NCI-H748 treated with DMSO at 0.1 percent for 48 hours (cell line): Measurements from ENCODE around the gene FBXO41.
A peak's percentile ranks its signal among the peaks of the same experiment; 100 is the strongest.

Source experiments
- DNase-seq: peaks from one replicate; lab custom pipeline; 2025; lab: John Stamatoyannopoulos, UW

FBXO41 gene

DNA sequence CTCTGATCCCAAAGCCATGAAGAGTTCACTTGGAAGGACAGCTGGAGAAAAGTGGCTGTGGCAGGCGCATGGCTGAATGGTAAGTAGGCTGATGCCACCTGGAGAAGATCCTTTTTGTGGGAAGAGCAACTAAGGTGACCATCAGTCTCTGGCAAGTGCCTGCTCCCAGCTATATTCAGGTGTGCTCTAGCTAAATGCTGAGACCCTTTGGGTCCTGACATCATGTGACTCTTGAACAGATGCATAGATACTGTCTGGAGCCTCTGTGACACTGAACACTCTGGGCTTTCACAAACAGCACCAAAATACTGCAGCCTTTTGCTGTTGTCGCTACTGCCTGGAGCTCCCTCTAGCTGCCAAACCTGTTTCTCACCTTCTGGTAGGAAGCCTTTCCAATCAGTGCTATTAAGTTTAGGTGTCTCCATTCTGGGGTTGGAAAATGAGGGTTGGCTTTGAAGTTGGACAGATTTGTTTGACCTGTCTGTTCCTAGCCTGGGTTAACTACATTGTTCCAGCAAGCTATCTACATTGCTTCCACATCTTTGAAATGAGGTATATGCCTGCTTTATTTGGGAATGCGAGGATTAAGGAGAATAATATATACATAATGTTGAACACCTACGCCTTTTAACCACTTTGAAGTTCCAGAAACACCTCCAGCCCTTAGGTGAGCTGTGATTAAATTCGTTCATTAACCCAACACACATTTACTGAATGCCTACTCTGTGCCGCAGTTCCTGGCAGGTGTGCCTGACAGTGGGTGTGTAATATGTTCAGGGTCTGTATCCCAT, 6.0 kb upstream of the FBXO41 start:
- peak; percentile 64 for DNase-seq

DNA sequence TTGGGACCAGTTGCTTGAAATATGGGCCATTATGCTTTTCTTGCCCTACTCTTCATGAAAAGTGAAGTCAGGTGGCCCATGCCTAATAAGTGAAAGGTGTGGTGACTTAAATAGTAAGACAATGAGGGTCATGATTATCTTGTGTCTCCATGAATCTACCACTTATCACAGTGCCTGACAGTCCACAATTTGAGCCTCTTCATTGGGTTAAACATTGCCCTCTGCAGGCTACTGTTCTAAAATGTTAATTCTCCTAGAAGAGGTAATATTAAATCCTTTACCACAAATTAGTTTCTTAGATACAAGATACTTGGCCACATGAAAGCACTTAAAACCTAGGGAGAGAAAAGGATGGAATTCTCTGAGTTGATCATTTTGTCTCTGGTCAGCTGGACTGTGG, 5.0 kb upstream of the FBXO41 start:
- no peak for DNase-seq

DNA sequence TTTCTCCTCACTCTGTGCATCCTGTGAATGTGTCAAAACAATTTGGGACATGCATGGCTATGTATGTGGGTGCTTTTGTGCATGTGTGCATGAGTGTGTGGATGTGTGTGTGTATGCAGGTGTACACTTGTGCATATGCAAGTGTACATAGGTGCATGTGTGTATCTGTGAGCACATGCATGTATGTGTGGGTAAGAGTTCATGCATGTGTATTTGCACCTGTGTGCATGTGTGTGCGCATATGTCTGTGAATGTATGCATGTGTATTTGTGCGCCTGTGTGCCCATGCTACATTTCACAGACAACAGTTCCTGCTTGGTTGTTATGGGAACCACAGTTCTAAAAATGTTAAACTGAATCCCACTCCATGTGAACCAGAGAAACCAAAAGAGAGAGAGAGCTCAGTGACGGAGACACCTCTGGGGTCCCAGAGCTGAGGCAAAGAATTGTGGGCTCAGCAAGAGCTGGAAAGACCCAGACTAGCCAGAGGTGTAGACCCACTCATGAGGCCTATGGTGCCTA, 1.9 kb upstream of the FBXO41 start:
- DNase-seq = no peak

DNA sequence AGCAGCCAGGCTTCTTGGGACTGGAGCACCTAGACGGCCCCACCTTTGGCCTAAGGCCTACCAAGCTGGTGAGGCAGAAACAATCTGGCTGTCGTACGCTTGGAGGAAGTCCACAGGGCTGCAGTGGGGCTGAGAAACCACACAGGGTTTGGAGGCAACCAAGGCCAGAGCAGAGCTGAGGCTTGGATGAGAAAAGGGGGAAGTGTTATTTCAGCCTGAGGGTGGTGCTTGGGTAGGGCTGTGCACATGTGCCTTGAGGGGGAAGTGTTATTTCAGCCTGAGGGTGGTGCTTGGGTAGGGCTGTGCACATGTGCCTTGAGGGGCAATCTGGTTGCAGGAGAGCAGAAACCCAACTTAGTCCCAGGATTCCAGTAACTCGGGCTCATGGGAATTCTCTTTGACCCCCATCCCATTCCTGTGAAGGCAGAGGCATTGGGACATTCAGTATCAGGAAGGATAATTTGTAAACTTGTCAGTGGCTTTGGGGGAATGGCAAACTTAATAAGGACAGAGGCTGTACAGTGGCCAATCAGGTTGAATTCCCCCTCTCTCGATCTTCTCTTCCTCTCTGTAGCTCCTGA, 971 bp upstream of the FBXO41 start:
- DNase-seq = no peak

DNA sequence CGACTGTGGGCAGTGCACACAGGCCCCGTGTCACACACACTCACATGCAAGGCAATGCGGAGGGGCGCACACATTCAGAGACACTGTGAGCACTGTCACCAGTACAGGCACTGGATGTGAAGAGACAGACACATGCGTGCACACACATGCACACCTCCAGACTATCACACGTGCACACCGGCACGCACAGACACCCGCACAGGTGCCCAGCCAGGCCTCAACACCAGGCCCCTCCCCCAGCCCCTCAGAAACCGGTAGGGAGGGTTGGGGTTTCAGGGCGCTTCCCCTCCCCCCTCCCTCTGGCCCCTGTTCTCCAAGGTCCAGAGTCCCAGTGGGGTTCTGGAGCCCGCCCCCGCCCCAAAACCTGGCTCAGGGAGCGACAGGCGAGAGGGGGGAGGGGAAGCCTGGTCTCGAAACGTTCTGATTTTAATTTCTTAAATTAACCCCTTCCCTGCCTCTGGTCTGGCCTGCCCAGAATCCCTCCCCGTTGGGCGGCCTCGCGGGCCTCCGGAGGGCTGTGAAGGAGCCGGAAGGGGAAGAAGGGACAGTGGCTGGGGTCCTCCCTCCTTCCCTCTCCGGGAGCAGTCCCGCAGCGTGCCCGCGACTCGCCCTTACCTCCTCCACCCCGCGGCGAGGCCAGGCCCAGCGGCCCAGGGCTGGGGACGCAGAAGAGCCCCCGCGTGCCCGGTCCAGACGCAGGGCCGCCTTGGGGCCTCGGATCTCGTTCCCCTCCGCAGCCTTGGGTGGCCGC, 558 bp downstream of the FBXO41 start:
- no peak for DNase-seq

DNA sequence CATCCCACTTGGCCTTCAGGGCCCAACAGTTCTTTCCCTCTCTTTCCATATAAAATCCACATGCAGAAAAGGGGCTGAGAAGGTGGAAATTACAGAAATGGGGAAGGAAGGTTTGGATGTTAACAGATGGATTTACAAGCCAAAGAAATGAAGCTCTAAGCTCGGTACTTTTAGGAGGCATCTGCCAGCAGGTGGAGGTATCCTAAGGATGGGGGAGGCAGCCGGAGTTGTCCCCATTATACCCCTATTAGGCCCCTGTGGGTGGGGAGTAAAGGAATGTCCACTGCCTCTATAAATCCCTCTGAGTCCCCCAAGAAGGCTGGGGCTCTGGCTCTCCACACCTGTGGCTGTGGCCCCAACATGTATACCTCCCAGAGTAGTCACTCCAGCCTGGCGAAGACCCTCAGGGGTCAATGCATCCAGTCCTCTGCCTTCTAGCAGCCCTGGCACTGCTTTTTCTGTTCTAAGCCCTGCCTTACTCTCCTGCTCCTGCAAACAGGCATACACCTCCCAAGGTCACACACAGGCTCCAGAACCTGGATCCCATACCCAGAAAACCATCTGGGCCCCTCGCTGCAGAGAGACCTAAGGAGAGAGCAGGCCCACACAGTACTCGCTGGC, 1.2 kb downstream of the FBXO41 start:
- DNase-seq = no peak

DNA sequence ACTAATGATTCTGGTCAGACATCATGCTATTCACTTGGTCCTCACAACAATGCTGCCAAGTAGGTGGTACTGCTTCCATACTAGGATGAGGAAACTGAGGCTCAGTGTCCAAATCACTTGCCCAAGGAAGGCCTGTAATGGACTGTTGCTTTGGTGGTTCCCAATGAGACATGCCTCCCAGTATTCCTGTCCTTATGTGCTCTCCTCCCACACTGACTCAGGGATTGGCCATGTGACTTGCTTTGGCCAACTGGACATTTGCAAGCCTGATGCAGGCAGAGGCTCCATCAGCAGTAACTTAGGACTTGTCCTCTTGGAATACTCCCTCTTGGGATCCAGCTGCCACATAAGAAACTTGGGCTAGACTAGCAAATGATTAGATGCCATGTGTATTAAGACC, 3.0 kb downstream of the FBXO41 start:
- no peak for DNase-seq

DNA sequence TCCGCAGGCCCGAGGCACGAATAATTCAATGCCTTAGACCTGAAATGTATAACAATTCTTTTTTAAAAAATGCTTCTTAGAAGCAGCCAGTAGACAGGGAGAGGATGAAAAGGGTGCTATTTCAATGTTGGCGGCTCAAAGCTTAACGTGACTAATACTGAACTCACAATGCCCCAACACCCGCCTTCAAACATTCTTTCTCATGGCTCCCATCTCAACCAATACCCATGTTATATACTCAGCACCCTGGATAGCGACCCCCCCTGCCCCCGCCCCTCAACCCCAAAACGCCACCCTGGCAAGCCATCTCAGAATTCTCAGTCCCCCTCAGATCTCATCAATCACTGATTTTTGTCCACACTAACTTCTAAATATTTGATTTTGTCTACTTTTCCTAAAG, 4.4 kb downstream of the FBXO41 start:
- DNase-seq = no peak

DNA sequence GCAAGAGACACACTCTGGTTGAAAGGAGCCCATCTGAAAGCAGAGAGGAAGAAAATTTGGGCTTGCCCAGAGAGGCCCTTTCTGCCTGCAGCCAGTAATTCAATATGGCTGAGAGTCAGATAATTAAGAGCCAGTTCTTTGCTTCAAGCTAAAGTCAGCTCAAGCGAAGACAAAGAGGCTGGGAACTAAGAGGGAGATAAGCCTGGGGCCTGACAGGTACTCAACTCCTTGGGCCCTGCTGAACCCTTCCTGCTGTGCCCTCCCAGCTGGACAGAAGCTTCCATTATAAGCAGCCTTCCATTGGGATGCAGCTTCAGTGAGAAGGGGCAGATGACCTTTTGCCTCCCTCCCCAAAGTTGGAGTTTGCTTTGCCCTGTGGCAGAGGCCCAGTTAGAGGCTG, 12.0 kb downstream of the FBXO41 start:
- no peak for DNase-seq

DNA sequence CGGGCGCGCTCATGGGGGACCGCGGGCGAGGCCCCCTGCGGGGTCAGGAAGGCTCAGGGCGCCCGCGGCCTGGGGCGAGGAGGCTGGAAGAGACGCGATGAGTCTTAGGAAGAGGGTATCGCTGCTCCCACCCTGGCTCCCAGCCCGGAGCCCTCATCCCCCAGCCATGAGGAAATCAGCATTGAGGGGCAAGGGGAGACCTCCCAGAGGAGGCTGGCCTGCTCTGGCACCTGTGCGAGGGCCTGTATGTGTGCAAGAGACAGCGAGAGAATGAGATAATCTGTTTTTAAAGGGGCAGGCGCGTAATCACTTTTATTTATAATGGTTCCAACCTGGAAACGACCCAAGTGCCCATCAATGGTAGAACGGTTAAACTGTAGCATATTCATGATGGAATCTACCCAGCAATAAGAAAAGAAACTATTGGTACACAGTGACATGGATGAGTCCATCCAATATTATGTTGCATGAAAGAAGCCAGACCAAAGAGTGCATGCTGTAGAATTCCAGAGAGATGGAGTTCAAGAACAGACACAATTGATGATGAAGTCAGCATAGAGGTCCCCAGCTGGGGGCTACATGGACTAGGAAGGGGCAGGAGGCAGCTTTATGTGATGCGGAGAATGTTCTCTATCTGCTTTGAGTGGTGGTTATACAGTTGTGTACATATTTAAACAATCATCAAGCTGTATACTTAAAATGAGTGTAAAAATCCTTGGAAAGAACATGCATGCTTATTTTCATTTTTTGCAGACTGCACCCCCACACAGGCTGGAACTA, 14.4 kb downstream of the FBXO41 start:
- no peak for DNase-seq

DNA sequence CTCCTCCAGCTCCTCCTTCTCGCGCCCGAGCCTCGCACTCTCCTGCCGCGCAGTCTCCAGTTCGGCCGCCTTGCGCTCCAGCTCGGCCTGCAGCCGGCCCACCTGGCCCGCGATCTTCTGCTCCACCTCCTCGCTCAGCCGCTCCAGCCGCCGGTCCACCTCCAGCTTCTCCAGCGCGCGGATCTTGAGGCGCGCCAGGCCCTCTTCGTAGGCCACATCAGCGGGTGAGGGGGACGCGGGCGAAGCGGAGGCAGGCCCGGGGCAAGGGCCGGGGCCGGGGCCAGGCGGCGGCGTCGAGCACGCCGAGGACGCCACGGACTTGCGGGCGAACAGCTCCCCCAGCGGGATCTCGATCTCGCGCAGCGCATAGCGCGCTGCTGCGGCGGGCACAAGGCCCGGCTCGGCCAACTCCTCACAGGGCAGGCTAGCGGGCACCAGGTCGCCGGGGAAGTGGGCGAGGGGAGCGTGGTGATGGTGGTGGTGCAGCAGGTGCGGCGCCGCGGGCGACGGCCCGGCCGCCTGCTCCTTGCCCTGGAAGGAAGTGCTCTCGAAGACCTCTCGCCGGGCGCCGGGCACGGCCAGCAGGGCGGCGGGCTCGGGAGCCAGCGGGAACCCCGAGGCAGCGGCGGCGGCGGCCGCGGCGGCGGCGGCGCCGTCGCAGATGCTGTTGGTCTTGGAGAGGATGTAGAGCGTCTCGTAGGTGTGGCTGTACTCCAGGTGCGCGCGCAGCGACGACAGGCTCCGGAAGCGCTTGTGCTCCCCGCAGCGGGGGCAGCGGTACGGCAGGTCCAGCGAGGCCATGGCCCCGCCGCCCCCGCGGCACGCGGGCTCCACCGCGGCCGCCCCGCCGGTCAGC, 15.2 kb downstream of the FBXO41 start:
- DNase-seq = peak; percentile 80

DNA sequence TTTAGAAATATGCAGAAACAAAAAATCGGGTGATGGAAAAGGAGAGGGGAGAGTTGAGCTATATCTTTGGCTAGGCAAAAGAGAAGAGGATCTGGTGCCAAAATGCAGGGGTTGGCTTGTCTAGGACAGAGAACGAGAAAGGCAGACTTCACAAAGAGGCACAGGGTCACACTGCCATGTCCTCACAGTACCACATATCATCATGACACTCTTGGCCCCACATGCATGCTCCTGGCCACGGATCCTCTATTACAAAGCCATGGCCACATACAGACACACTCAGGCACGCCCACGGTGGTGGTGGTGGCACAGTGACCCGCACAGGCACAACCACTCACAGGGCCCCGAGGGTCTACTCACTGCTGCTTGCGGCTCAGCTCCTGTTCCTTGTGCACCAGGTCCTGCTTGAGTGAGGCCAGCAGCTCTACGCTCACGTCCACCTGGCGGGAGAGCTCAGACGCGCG, 15.9 kb downstream of the FBXO41 start:
- no peak for DNase-seq

DNA sequence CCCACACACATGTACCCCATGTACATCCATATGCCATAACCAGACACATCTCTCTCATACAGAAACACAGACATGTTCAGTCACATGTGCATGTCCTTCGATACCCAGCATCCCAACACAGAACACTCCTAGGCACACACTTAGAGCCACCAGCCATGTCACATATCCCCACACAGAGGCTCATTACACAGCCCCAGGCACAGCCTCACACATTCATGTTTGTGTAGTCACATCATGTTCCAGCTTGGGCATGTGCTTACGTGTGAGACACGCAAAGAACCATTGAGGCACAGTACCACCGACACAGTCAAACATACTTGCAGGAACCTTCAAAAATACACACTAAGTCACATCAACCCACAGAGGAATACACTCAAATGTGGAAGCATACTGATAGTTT, 17.3 kb downstream of the FBXO41 start:
- no peak for DNase-seq

DNA sequence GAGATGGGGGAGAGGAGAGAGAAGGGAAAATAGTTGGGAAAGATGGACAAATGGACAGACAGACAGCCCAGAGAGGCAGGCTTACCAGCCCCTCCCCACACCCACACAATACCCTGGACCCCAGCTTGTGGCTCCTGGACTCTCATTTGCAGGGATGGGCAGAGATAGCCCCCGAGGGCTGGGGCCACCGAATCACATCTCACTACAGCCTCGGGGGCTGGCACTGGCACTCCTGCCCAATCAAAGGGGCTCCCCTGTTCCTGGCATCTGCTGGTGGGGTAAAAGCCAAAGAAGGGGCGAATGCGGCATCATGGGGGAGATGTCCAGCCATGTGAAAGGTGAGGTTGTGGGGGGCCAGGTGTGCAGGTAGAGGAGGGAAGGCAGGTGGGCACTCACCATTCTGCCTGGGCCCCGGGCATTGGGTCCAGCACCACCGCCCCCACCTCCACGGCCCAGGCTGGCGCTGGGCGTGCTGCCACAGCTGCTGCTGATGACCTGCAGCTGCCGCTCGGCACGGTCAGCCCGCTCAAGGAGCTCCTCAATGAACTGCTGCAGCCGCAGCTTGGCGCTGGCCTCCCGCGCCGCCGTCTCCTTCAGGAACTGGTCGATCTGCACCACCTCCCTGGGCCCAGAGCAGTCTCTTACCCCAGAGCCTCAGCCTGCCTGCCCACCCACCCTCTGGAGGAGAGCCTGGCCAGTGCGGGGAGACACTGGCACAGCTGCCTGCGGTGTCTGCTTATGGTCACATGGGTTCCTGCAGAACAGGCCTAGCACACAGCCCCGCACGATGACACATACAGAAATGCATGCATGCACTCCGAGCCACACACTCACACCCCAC, 18.0 kb downstream of the FBXO41 start:
- no peak for DNase-seq

DNA sequence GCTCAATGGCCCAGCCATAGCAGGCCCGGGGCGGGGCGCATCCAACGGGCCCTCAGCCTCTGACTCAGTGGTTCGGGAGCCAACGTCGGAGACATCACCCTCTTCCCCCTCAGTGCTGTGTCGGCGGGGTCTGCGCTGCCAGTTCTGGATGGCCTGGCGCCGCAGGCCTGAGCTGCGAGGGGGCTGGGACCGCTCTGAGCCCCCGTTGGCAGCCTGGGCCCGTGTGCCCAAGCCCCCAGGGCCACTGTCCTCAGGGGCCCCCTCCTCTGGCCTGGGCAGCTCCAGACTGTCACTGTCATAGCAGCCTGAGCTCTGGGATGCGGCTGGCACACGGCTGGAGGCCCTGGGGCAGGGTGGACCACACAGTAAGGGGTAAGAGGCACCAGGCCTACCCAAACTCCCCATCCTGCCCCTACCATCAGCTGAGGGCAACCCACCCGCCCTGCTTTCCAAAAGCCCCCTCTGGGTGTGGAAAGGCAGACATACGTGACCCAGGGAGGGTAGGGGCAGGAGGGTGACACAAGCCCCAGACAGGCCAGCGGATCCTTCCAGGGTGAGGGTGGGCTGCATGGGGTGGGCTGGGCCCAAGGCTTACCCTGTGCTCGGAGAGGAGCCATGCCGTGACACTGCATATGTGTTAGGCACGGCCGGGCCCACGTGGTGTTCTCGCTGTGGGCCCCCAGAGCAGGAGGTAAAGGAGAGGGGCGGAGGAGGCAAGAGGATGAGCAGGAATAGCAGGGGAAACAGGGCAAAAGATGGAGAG, 18.8 kb downstream of the FBXO41 start:
- no peak for DNase-seq

DNA sequence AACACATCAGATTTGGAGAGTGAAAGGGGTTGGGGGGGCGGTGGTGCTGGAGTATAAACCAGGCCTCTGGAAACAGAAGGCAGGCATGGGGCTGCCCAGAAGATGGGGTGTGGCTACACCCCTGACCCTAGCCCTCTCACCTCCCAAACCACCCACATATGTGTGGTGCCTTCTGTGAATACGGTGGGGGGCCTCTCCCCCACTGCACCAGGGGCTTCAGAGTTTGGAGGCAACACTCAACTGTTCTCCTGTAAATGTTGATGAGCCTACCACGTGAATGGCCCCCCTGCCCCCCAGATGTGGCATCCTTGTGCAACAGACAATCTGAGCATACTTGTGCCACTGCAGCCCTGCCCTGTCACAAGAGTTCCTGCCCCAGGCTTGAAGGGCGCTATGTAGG, 19.5 kb downstream of the FBXO41 start:
- DNase-seq = no peak

DNA sequence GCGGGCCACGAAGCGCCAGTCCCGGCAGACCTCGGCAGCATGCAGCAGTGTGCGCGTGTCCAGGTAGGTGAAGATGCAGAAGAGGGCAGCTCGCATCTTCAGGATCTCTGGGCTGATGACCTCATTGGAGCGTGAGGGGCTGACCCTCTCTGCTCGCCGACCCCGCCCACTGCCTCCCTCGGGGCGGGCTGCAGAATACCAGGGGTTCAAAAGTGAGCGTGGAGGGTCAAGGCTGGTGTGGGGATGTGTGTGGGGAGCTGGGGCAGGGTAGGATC, 20.0 kb downstream of the FBXO41 start:
- no peak for DNase-seq

DNA sequence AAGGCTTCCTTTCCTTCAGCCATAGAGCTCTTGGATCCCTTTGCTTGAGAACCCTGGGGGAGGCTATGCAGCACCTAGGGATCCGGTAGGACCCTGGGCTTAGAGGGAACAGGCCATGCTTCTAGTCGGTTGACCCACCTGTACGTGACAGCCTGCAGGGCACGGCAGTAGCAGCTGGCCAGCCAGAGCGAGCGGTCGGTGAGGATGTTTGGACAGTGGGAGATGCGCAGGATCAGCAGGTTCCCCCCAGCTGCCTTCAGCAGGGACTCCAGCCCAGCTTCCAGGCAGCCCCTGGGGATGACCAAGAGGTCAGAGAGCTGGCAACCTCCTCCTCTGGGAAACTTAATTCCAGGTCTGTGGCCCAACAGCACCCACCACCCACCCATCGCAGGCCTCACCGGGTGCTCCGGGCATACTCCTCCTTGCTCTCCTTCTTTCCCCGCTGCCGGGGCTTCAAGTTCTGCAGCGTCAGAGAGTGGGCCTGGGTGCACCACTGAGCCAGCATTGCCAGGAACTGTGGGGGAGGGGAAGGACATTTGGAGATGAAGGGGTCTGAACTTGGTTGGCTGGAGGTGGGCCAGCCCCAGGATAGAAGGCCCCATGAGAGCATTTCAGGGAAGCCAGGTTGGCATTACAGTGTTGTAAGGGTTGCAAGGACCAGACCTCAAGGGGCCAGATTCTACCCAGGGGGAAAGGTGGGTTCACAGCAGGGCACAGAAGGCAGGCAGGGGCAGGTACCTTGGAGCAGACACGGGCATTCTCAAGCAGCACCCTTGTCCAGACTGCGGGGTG, 20.5 kb downstream of the FBXO41 start:
- DNase-seq = no peak
